WTC11 (cell line): Measurements from ENCODE around the gene NUDT8. TPM values are rescaled to one million over a fixed set of nuclear protein-coding genes. Genes with fewer than 3 reads are reported as not detected.

ENCODE experiments used
- ATAC-seq: fragments of 200-7000 bp; cut with Tn5 transposase; 2 replicates; pipeline ENCODE4 v1.10.0; 2021; ENCODE audit warnings: mild to moderate bottlenecking, moderate library complexity
- CTCF ChIA-PET: fragments of 300-600 bp; sonication (Branson Sonifier 250); formaldehyde crosslinking; loops from one replicate; lab custom pipeline; 2021; ENCODE audit warnings: antibody characterized with exemption; lab: Charles Lee
- POLR2A ChIA-PET: fragments of 350-600 bp; sonication (Branson Sonifier 250); formaldehyde crosslinking; loops from one replicate; lab custom pipeline; 2021; ENCODE audit warnings: antibody characterized with exemption; lab: Charles Lee
- DNase-seq: peaks from one replicate; pipeline ENCODE4 v3.0.0; 2021; ENCODE audit warnings: low spot score
- H3K27ac Mint-ChIP-seq: 2 replicates; pipeline ENCODE4 v1.8.0; 2021; ENCODE audit warnings: mixed read lengths
- H3K27me3 Mint-ChIP-seq: 2 replicates; pipeline ENCODE4 v1.8.0; 2021; ENCODE audit warnings: low read depth, mild to moderate bottlenecking, moderate library complexity, mixed read lengths
- H3K36me3 Mint-ChIP-seq: 2 replicates; pipeline ENCODE4 v1.8.0; 2021; ENCODE audit warnings: mixed read lengths
- H3K4me1 Mint-ChIP-seq: 2 replicates; pipeline ENCODE4 v1.8.0; 2022; ENCODE audit warnings: mixed read lengths
- H3K4me3 Mint-ChIP-seq: 2 replicates; pipeline ENCODE4 v1.8.0; 2021; ENCODE audit warnings: mild to moderate bottlenecking, moderate library complexity, mixed read lengths
- H3K9me3 Mint-ChIP-seq: 2 replicates; pipeline ENCODE4 v1.8.0; 2021; ENCODE audit warnings: mixed read lengths
- ATF3 ChIP-seq: sonication (generic); formaldehyde crosslinking; conservative IDR thresholded peaks from 2 replicates; pipeline ENCODE4 v1.8.1; 2022; ENCODE audit warnings: mild to moderate bottlenecking, missing genetic modification reagents
- CREM ChIP-seq: sonication (generic); formaldehyde crosslinking; IDR thresholded peaks from 2 replicates; pipeline ENCODE4 v1.8.1; 2022; ENCODE audit warnings: mild to moderate bottlenecking, missing genetic modification reagents, moderate library complexity
- E2F4 ChIP-seq: sonication (generic); formaldehyde crosslinking; IDR thresholded peaks from 2 replicates; pipeline ENCODE4 v1.8.1; 2022; ENCODE audit warnings: low read depth, mild to moderate bottlenecking, moderate library complexity, missing genetic modification reagents, borderline replicate concordance
- E2F5 ChIP-seq: sonication (generic); formaldehyde crosslinking; IDR thresholded peaks from 2 replicates; pipeline ENCODE4 v1.8.1; 2022; ENCODE audit warnings: mild to moderate bottlenecking, moderate library complexity, missing genetic modification reagents
- HMGXB4 ChIP-seq: sonication (generic); formaldehyde crosslinking; IDR thresholded peaks from 2 replicates; pipeline ENCODE4 v1.8.1; 2023; ENCODE audit warnings: mild to moderate bottlenecking, moderate library complexity, missing genetic modification reagents
- MXD4 ChIP-seq: fragments of 250-450 bp; sonication (Bioruptor Pico); IDR thresholded peaks from 2 replicates; pipeline ENCODE4 v1.8.0; 2021; ENCODE audit warnings: mild to moderate bottlenecking, moderate library complexity, borderline replicate concordance
- MYBL2 ChIP-seq: sonication (generic); formaldehyde crosslinking; IDR thresholded peaks from 2 replicates; pipeline ENCODE4 v1.8.1; 2023; ENCODE audit warnings: mild to moderate bottlenecking, moderate library complexity, missing genetic modification reagents
- PRRX2 ChIP-seq: fragments of 250-450 bp; sonication (Bioruptor Pico); IDR thresholded peaks from 2 replicates; pipeline ENCODE4 v1.8.0; 2021; ENCODE audit warnings: mild to moderate bottlenecking
- RORB ChIP-seq: fragments of 250-450 bp; sonication (Bioruptor Pico); IDR thresholded peaks from 2 replicates; pipeline ENCODE4 v1.9.0; 2021; ENCODE audit warnings: mild to moderate bottlenecking
- TEAD1 ChIP-seq: sonication (generic); formaldehyde crosslinking; IDR thresholded peaks from 2 replicates; pipeline ENCODE4 v1.8.0; 2022; ENCODE audit warnings: mild to moderate bottlenecking, missing genetic modification reagents
- TEAD4 ChIP-seq: sonication (generic); formaldehyde crosslinking; IDR thresholded peaks from 2 replicates; pipeline ENCODE4 v1.8.0; 2022; ENCODE audit warnings: mild to moderate bottlenecking, missing genetic modification reagents
- ZNF232 ChIP-seq: sonication (generic); formaldehyde crosslinking; IDR thresholded peaks from 2 replicates; pipeline ENCODE4 v1.8.0; 2022; ENCODE audit warnings: mild to moderate bottlenecking, missing genetic modification reagents
- ZNF512 ChIP-seq: sonication (generic); formaldehyde crosslinking; IDR thresholded peaks from 2 replicates; pipeline ENCODE4 v1.8.1; 2022; ENCODE audit warnings: missing genetic modification reagents, borderline replicate concordance
- total RNA-seq: library from RNA; stranded (reverse); gene quantifications from 3 replicates; pipeline ENCODE4 v1.2.3, GENCODE V29; 2021
- TF ChIP-seq, protein P1 (sequence below): sonication (generic); formaldehyde crosslinking; IDR thresholded peaks from 2 replicates; pipeline ENCODE4 v1.8.0; 2023; ENCODE audit warnings: missing genetic modification reagents, mild to moderate bottlenecking, borderline replicate concordance

Gene NUDT8
- total RNA-seq, 1 experiment from 2014 or later = 8.3 TPM

- TF ChIP-seq, protein P1, sequence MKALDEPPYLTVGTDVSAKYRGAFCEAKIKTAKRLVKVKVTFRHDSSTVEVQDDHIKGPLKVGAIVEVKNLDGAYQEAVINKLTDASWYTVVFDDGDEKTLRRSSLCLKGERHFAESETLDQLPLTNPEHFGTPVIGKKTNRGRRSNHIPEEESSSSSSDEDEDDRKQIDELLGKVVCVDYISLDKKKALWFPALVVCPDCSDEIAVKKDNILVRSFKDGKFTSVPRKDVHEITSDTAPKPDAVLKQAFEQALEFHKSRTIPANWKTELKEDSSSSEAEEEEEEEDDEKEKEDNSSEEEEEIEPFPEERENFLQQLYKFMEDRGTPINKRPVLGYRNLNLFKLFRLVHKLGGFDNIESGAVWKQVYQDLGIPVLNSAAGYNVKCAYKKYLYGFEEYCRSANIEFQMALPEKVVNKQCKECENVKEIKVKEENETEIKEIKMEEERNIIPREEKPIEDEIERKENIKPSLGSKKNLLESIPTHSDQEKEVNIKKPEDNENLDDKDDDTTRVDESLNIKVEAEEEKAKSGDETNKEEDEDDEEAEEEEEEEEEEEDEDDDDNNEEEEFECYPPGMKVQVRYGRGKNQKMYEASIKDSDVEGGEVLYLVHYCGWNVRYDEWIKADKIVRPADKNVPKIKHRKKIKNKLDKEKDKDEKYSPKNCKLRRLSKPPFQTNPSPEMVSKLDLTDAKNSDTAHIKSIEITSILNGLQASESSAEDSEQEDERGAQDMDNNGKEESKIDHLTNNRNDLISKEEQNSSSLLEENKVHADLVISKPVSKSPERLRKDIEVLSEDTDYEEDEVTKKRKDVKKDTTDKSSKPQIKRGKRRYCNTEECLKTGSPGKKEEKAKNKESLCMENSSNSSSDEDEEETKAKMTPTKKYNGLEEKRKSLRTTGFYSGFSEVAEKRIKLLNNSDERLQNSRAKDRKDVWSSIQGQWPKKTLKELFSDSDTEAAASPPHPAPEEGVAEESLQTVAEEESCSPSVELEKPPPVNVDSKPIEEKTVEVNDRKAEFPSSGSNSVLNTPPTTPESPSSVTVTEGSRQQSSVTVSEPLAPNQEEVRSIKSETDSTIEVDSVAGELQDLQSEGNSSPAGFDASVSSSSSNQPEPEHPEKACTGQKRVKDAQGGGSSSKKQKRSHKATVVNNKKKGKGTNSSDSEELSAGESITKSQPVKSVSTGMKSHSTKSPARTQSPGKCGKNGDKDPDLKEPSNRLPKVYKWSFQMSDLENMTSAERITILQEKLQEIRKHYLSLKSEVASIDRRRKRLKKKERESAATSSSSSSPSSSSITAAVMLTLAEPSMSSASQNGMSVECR (CRISPR knock-in tag) = no peak
These were observed 12.7 kb upstream of the NUDT8 start (continued) for GRCh38 chr11:67642173-67643120.

- POLR2A ChIA-PET = no interaction called here
- ATAC-seq (no peak), DNase-seq (no peak)
These were observed 11.8 kb upstream of the NUDT8 start for GRCh38 chr11:67641338-67642172.

More at GRCh38 chr11:67641338-67642172, 11.8 kb upstream of the NUDT8 start:
- Mint-ChIP-seq H3K36me3 (no peaks in the 10 kb centered on the region), H3K4me3 (no peak overlapping the region), H3K9me3 (peaks cover 3% of the 10 kb centered on the region; the same call in 1 of the 2 replicates), H3K27ac (no peak overlapping the region), H3K4me1 (peaks cover 2% of the 10 kb centered on the region), H3K27me3 (peaks cover 30% of the 10 kb centered on the region)
- CTCF ChIA-PET = interaction anchor here (1.0 to 4.5 kb wide), 3 partner anchors 11 to 27 kb away, joined by 4 to 43 read pairs (median 14); partner anchors contain the start of gene NUDT8
- TF ChIP-seq, protein P1 (CRISPR knock-in tag) = no peak
- no peak for TF ChIP-seq MYBL2
- TF ChIP-seq CREM = no peak
- TF ChIP-seq E2F4 = no peak
- no peak for TF ChIP-seq MXD4
- TF ChIP-seq HMGXB4 (CRISPR knock-in tag) = no peak
- TF ChIP-seq E2F5 (CRISPR knock-in tag) = no peak
- TF ChIP-seq ZNF512 (CRISPR knock-in tag) = no peak
- TF ChIP-seq TEAD4 (CRISPR knock-in tag) = no peak
- TF ChIP-seq ATF3 (CRISPR knock-in tag) = no peak
- no peak for TF ChIP-seq PRRX2 (CRISPR knock-in tag)
- no peak for TF ChIP-seq ZNF232
- no peak for TF ChIP-seq RORB (CRISPR knock-in tag)
- TF ChIP-seq TEAD1 (CRISPR knock-in tag) = no peak
